SK-N-SH treated with all-trans-retinoic acid at 6 μM for 48 hours (cell line): ENCODE data around the gene C16orf95.

Experiments used
- ATAC-seq: fragments of 200-7000 bp; cut with Tn5 transposase; 3 replicates; pipeline ENCODE4 v1.9.1; 2020; ENCODE audit warnings: mild to moderate bottlenecking, moderate library complexity
- BACH2 ChIP-seq: fragments of 250-450 bp; sonication (Bioruptor Pico); IDR thresholded peaks from 2 replicates; pipeline ENCODE4 v1.9.0; 2021; ENCODE audit warnings: mild to moderate bottlenecking, borderline replicate concordance
- CREB5 ChIP-seq: fragments of 250-450 bp; sonication (Bioruptor Pico); IDR thresholded peaks from 2 replicates; pipeline ENCODE4 v1.5.1; 2020; ENCODE audit warnings: low read depth, mild to moderate bottlenecking, moderate library complexity
- CSDC2 ChIP-seq: fragments of 250-450 bp; sonication (Bioruptor Pico); IDR thresholded peaks from 2 replicates; pipeline ENCODE4 v1.5.0; 2020; ENCODE audit warnings: mild to moderate bottlenecking, moderate library complexity
- ESRRG ChIP-seq: fragments of 250-450 bp; sonication (Bioruptor Pico); IDR thresholded peaks from 2 replicates; pipeline ENCODE4 v1.6.1; 2021; ENCODE audit warnings: mild to moderate bottlenecking
- GLIS3 ChIP-seq: fragments of 250-450 bp; sonication (Bioruptor Pico); IDR thresholded peaks from 2 replicates; pipeline ENCODE4 v1.5.0; 2020; ENCODE audit warnings: mild to moderate bottlenecking, moderate library complexity
- ISL1 ChIP-seq: fragments of 250-450 bp; sonication (Bioruptor Pico); IDR thresholded peaks from 2 replicates; pipeline ENCODE4 v2.1.2; 2022; ENCODE audit warnings: mild to moderate bottlenecking, moderate library complexity
- OSR1 ChIP-seq: fragments of 250-450 bp; sonication (Bioruptor Pico); IDR thresholded peaks from 2 replicates; pipeline ENCODE4 v1.8.0; 2022; ENCODE audit warnings: moderate library complexity, mild to moderate bottlenecking, inconsistent platforms
- PPARA ChIP-seq: fragments of 250-450 bp; sonication (Bioruptor Pico); IDR thresholded peaks from 2 replicates; pipeline ENCODE4 v1.5.0; 2020; ENCODE audit warnings: mild to moderate bottlenecking, borderline replicate concordance
- RARB ChIP-seq: fragments of 250-450 bp; sonication (Bioruptor Pico); IDR thresholded peaks from 2 replicates; pipeline ENCODE4 v1.8.0; 2021; ENCODE audit warnings: mild to moderate bottlenecking, moderate library complexity
- SNAI2 ChIP-seq: fragments of 250-450 bp; sonication (Bioruptor Pico); IDR thresholded peaks from 2 replicates; pipeline ENCODE4 v1.5.0; 2020; ENCODE audit warnings: mild to moderate bottlenecking, moderate library complexity
- TCF4 ChIP-seq: fragments of 250-450 bp; sonication (Bioruptor Pico); IDR thresholded peaks from 2 replicates; pipeline ENCODE4 v1.8.0; 2021; ENCODE audit warnings: mild to moderate bottlenecking, moderate library complexity, borderline replicate concordance
- TOX ChIP-seq: fragments of 250-450 bp; sonication (Bioruptor Pico); IDR thresholded peaks from 2 replicates; pipeline ENCODE4 v1.8.0; 2021; ENCODE audit warnings: mild to moderate bottlenecking, moderate library complexity, borderline replicate concordance
- ZC3H10 ChIP-seq: fragments of 250-450 bp; sonication (Bioruptor Pico); IDR thresholded peaks from 2 replicates; pipeline ENCODE4 v1.5.1; 2021; ENCODE audit warnings: mild to moderate bottlenecking, moderate library complexity
- ZFP3 ChIP-seq: fragments of 250-450 bp; sonication (Bioruptor Pico); IDR thresholded peaks from 2 replicates; pipeline ENCODE4 v1.5.0; 2020; ENCODE audit warnings: mild to moderate bottlenecking, moderate library complexity
- ZFP30 ChIP-seq: fragments of 450-650 bp; formaldehyde crosslinking; IDR thresholded peaks from 2 replicates; pipeline ENCODE4 v1.5.0; 2022; ENCODE audit warnings: mild to moderate bottlenecking, moderate library complexity
- ZNF565 ChIP-seq: fragments of 450-650 bp; formaldehyde crosslinking; conservative IDR thresholded peaks from 2 replicates; pipeline ENCODE4 v1.5.0; 2020; ENCODE audit warnings: low read depth, mild to moderate bottlenecking, moderate library complexity
- ZNF70 ChIP-seq: fragments of 450-650 bp; formaldehyde crosslinking; IDR thresholded peaks from 2 replicates; pipeline ENCODE4 v1.5.0; 2020; ENCODE audit warnings: mild to moderate bottlenecking, moderate library complexity
- ZNF8 ChIP-seq: fragments of 450-650 bp; formaldehyde crosslinking; IDR thresholded peaks from 2 replicates; pipeline ENCODE4 v1.5.0; 2020; ENCODE audit warnings: mild to moderate bottlenecking, moderate library complexity
- TF ChIP-seq, protein P1 (sequence below): fragments of 250-450 bp; sonication (Bioruptor Pico); IDR thresholded peaks from 2 replicates; pipeline ENCODE4 v1.5.0; 2020; ENCODE audit warnings: mild to moderate bottlenecking, moderate library complexity
- TF ChIP-seq, protein P2 (sequence below): fragments of 250-450 bp; sonication (Bioruptor Pico); IDR thresholded peaks from 2 replicates; pipeline ENCODE4 v1.5.1; 2021; ENCODE audit warnings: mild to moderate bottlenecking, moderate library complexity
- TF ChIP-seq, protein P3 (sequence below): fragments of 250-450 bp; sonication (Bioruptor Pico); IDR thresholded peaks from 2 replicates; pipeline ENCODE4 v1.8.0; 2020; ENCODE audit warnings: mild to moderate bottlenecking, moderate library complexity, borderline replicate concordance
- TF ChIP-seq, protein P4 (sequence below): fragments of 250-450 bp; sonication (Bioruptor Pico); IDR thresholded peaks from 2 replicates; pipeline ENCODE4 v1.8.0; 2021; ENCODE audit warnings: low read depth, mild to moderate bottlenecking, moderate library complexity, borderline replicate concordance

Gene C16orf95

DNA sequence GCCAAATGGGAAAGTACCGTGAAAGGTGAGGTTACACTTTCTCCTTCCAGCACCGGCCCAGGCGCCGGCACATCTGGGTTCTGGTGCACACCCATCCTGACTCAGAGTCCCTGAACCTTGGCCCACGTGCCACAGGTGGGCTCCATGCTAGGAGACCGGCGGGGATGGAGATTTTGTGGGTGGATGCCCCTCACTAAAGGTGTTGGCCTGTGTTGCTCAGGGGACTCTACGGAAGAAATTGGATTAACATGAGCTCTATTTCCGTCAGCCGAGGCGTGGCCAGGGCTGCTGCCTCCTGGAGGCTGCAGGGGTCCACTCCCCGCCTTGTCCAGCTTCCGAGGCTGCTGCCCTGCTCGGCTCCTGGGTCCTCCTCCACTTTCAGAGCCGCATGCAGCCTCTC, 35.6 kb upstream of the C16orf95 start:
- no peak for ATAC-seq
- no peak for TF ChIP-seq GLIS3 (CRISPR knock-in tag)
- no peak for TF ChIP-seq ZNF70 (CRISPR knock-in tag)
- no peak for TF ChIP-seq RARB (CRISPR knock-in tag)
- TF ChIP-seq TCF4 (CRISPR knock-in tag), result no peak
- TF ChIP-seq ZFP30 (CRISPR knock-in tag), result no peak
- TF ChIP-seq, protein P1, sequence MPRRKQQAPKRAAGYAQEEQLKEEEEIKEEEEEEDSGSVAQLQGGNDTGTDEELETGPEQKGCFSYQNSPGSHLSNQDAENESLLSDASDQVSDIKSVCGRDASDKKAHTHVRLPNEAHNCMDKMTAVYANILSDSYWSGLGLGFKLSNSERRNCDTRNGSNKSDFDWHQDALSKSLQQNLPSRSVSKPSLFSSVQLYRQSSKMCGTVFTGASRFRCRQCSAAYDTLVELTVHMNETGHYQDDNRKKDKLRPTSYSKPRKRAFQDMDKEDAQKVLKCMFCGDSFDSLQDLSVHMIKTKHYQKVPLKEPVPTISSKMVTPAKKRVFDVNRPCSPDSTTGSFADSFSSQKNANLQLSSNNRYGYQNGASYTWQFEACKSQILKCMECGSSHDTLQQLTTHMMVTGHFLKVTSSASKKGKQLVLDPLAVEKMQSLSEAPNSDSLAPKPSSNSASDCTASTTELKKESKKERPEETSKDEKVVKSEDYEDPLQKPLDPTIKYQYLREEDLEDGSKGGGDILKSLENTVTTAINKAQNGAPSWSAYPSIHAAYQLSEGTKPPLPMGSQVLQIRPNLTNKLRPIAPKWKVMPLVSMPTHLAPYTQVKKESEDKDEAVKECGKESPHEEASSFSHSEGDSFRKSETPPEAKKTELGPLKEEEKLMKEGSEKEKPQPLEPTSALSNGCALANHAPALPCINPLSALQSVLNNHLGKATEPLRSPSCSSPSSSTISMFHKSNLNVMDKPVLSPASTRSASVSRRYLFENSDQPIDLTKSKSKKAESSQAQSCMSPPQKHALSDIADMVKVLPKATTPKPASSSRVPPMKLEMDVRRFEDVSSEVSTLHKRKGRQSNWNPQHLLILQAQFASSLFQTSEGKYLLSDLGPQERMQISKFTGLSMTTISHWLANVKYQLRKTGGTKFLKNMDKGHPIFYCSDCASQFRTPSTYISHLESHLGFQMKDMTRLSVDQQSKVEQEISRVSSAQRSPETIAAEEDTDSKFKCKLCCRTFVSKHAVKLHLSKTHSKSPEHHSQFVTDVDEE (CRISPR knock-in tag), result no peak
- TF ChIP-seq SNAI2 (CRISPR knock-in tag), result no peak
- TF ChIP-seq ZFP3 (CRISPR knock-in tag), result no peak
- TF ChIP-seq CSDC2 (CRISPR knock-in tag), result no peak
- TF ChIP-seq ESRRG (CRISPR knock-in tag), result no peak
- TF ChIP-seq OSR1, result no peak
- TF ChIP-seq ZNF8, result no peak
- TF ChIP-seq ZNF565 (CRISPR knock-in tag), result no peak
- TF ChIP-seq, protein P2, sequence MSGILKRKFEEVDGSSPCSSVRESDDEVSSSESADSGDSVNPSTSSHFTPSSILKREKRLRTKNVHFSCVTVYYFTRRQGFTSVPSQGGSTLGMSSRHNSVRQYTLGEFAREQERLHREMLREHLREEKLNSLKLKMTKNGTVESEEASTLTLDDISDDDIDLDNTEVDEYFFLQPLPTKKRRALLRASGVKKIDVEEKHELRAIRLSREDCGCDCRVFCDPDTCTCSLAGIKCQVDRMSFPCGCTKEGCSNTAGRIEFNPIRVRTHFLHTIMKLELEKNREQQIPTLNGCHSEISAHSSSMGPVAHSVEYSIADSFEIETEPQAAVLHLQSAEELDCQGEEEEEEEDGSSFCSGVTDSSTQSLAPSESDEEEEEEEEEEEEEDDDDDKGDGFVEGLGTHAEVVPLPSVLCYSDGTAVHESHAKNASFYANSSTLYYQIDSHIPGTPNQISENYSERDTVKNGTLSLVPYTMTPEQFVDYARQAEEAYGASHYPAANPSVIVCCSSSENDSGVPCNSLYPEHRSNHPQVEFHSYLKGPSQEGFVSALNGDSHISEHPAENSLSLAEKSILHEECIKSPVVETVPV, result no peak
- TF ChIP-seq TOX (CRISPR knock-in tag), result no peak
- TF ChIP-seq PPARA (CRISPR knock-in tag), result no peak
- no peak for TF ChIP-seq BACH2 (CRISPR knock-in tag)
- TF ChIP-seq CREB5 (CRISPR knock-in tag), result no peak
- no peak for TF ChIP-seq ZC3H10 (CRISPR knock-in tag)
- TF ChIP-seq, all 23 proteins: peak for 0

DNA sequence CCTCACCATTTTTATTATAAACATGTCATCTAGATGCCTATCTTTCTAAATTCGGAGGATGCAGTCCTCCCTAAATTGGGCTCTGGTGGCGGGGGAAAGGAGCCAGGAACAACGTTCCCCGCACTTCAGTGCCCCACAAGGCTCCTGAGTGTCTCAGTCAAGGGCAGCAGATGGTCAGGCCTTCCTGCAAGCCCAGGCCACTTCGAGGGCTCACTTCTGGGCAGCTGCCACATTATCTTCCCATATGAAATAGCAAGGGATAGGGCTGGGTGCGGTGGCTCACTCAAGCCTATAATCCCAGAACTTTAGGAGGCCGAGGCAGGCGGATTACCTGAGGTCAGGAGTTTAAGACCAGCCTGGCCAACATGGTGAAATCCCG, 34.1 kb upstream of the C16orf95 start:
- ATAC-seq, result peak; percentile 56
- TF ChIP-seq, protein P3, sequence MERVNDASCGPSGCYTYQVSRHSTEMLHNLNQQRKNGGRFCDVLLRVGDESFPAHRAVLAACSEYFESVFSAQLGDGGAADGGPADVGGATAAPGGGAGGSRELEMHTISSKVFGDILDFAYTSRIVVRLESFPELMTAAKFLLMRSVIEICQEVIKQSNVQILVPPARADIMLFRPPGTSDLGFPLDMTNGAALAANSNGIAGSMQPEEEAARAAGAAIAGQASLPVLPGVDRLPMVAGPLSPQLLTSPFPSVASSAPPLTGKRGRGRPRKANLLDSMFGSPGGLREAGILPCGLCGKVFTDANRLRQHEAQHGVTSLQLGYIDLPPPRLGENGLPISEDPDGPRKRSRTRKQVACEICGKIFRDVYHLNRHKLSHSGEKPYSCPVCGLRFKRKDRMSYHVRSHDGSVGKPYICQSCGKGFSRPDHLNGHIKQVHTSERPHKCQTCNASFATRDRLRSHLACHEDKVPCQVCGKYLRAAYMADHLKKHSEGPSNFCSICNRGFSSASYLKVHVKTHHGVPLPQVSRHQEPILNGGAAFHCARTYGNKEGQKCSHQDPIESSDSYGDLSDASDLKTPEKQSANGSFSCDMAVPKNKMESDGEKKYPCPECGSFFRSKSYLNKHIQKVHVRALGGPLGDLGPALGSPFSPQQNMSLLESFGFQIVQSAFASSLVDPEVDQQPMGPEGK (CRISPR knock-in tag), result no peak

GRCh38 chr16:87350681-87351319, 33.6 kb upstream of the C16orf95 start:
- ATAC-seq, result peak; percentile 77
- TF ChIP-seq TCF4 (CRISPR knock-in tag), result peak; percentile 84
- no peak for TF ChIP-seq ZFP30 (CRISPR knock-in tag)

DNA sequence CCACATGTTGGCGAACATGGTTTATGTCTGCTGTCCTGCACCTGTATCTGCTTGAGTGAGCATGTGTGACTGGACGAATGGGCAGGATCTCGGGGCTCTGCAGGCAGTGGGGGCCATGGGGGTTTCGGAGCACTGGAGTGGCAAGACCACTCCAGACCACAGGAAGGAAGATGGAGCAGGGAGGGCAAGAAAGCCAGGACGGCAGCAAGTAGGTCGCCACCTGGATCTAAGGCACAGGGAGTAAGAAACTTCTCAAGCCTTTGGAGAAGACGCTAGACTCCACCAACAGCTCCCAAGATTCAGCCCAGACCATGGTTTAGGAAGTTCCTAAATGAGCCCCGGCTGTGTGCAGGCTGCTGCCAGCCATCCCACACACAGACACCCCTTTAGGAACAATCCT, 32.8 kb upstream of the C16orf95 start:
- no peak for ATAC-seq
- TF ChIP-seq, protein P2, result no peak
- TF ChIP-seq ISL1, result no peak
- no peak for TF ChIP-seq ZNF70 (CRISPR knock-in tag)
- TF ChIP-seq PPARA (CRISPR knock-in tag), result no peak
- TF ChIP-seq, protein P4, sequence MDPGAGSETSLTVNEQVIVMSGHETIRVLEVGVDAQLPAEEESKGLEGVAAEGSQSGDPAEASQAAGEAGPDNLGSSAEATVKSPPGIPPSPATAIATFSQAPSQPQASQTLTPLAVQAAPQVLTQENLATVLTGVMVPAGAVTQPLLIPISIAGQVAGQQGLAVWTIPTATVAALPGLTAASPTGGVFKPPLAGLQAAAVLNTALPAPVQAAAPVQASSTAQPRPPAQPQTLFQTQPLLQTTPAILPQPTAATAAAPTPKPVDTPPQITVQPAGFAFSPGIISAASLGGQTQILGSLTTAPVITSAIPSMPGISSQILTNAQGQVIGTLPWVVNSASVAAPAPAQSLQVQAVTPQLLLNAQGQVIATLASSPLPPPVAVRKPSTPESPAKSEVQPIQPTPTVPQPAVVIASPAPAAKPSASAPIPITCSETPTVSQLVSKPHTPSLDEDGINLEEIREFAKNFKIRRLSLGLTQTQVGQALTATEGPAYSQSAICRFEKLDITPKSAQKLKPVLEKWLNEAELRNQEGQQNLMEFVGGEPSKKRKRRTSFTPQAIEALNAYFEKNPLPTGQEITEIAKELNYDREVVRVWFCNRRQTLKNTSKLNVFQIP (CRISPR knock-in tag), result no peak
- no peak for TF ChIP-seq GLIS3 (CRISPR knock-in tag)
- no peak for TF ChIP-seq ZNF8
- TF ChIP-seq, protein P3 (CRISPR knock-in tag), result no peak
- TF ChIP-seq ZFP30 (CRISPR knock-in tag), result no peak
- no peak for TF ChIP-seq TCF4 (CRISPR knock-in tag)
- TF ChIP-seq TOX (CRISPR knock-in tag), result no peak
- no peak for TF ChIP-seq CREB5 (CRISPR knock-in tag)
